HCT116 (cell line): Measurements from ENCODE around the gene NDUFAF2. TPM values are rescaled to one million over a fixed set of nuclear protein-coding genes. Genes with fewer than 3 reads are reported as not detected.

Experiments used
- ATAC-seq: fragments of 200-7000 bp; cut with Tn5 transposase; 2 replicates; pipeline ENCODE4 v1.9.1; 2020; ENCODE audit warnings: mild to moderate bottlenecking, moderate library complexity
- BruUV-seq: library from RNA; stranded (reverse); fragments of 400-500 nt; replicated peaks from 2 replicates; lab custom pipeline; 2021; lab: Mats Ljungman, UMichigan
- CTCF ChIA-PET: fragments of 300-600 bp; sonication (Branson Sonifier 250); formaldehyde crosslinking; loops from one replicate; lab custom pipeline; 2021; ENCODE audit warnings: antibody characterized with exemption; lab: Charles Lee
- POLR2A ChIA-PET: fragments of 300-600, 350-600 bp; sonication (Branson Sonifier 250); formaldehyde crosslinking; loops from one replicate; lab custom pipeline; 2021; ENCODE audit warnings: antibody characterized with exemption; lab: Charles Lee
- RAD21 ChIA-PET, 2 experiments: fragments of 300-600 bp; sonication (Branson Sonifier 250); formaldehyde crosslinking; loops; one replicate each; lab custom pipeline; 2023; ENCODE audit warnings: low total read pairs in 2 of 2; ENCODE audit not compliant: uncharacterized antibody in 2 of 2, unreplicated experiment in 2 of 2, low non-redundant PET in 1 of 2; lab: Charles Lee
- DNase-seq: peaks from one replicate; pipeline ENCODE4 v3.0.0-alpha.2; 2010; ENCODE audit warnings: low read depth, low spot score
- H2AFZ ChIP-seq: fragments of 200-600 bp; shearing (Covaris generic), sonication (generic); 2 replicates; pipeline ENCODE4 v1.6.1; 2017; ENCODE audit warnings: low read depth, mixed run types, mixed read lengths, antibody characterized with exemption, low read length; ENCODE audit not compliant: poor library complexity, severe bottlenecking
- H3K27ac ChIP-seq: 2 replicates; pipeline ENCODE4 v1.5.1; 2012; ENCODE audit warnings: low read depth, low read length
- H3K27me3 ChIP-seq: fragments of 200-600 bp; sonication (generic); 2 replicates; pipeline ENCODE4 v1.6.1; 2016; ENCODE audit warnings: mixed run types, low read length, mixed read lengths; ENCODE audit not compliant: insufficient read depth
- H3K36me3 ChIP-seq, 2 experiments: fragments of 200-500 bp in 1 of 2; fragments of 200-600 bp in 1 of 2; sonication (Bioruptor generic) in 1 of 2; sonication (generic) in 1 of 2; 2 replicates each; pipeline versions ENCODE4 v1.5.1 to v1.6.1; 2014 to 2016; ENCODE audit warnings: low read length in 2 of 2, inconsistent platforms in 1 of 2, mixed read lengths in 1 of 2, mixed run types in 1 of 2; ENCODE audit not compliant: insufficient read depth in 2 of 2, control insufficient read depth in 1 of 2
- H3K4me1 ChIP-seq, 2 experiments: fragments of 200-600 bp in 1 of 2; sonication (generic) in 1 of 2; 2 replicates each; pipeline versions ENCODE4 v1.5.1 to v1.6.1; 2012 to 2017; ENCODE audit warnings: low read length in 2 of 2, inconsistent platforms in 1 of 2, mild to moderate bottlenecking in 1 of 2, mixed read lengths in 1 of 2, mixed run types in 1 of 2, moderate library complexity in 1 of 2; ENCODE audit not compliant: insufficient read depth in 2 of 2, control insufficient read depth in 1 of 2
- H3K4me2 ChIP-seq: fragments of 200-600 bp; sonication (generic); 2 replicates; pipeline ENCODE4 v1.6.1; 2017; ENCODE audit warnings: mixed run types, low read length, mixed read lengths
- H3K4me3 ChIP-seq, 2 experiments: fragments of 200-600 bp in 1 of 2; sonication (generic) in 1 of 2; replicated peaks in 1 of 2; 2 replicates each; pipeline ENCODE4 v1.5.1; 2011 to 2016; ENCODE audit warnings: low read length in 2 of 2, control low read depth in 1 of 2, low read depth in 1 of 2, mild to moderate bottlenecking in 1 of 2, mixed read lengths in 1 of 2, mixed run types in 1 of 2
- H3K79me2 ChIP-seq: fragments of 200-600 bp; sonication (generic); 2 replicates; pipeline ENCODE4 v1.6.1; 2017; ENCODE audit warnings: mild to moderate bottlenecking, mixed run types, low read length, moderate library complexity, mixed read lengths; ENCODE audit not compliant: insufficient read depth
- H3K9ac ChIP-seq: fragments of 200-600 bp; sonication (generic); 2 replicates; pipeline ENCODE4 v1.6.1; 2016; ENCODE audit warnings: low read length, mixed read lengths
- H3K9me2 ChIP-seq: fragments of 200-600 bp; sonication (generic), shearing (Covaris generic); 2 replicates; pipeline ENCODE4 v1.6.1; 2017; ENCODE audit warnings: mixed run types, mild to moderate bottlenecking, moderate library complexity; ENCODE audit not compliant: insufficient read depth
- H3K9me3 ChIP-seq, 2 experiments: fragments of 200-500 bp in 1 of 2; fragments of 200-600 bp in 1 of 2; sonication (Bioruptor generic) in 1 of 2; sonication (generic) in 1 of 2; 2 replicates each; pipeline ENCODE4 v1.6.1; 2014 to 2017; ENCODE audit warnings: low read length in 2 of 2, mixed read lengths in 2 of 2, inconsistent platforms in 1 of 2, low read depth in 1 of 2, mild to moderate bottlenecking in 1 of 2, mixed run types in 1 of 2, moderate library complexity in 1 of 2; ENCODE audit not compliant: control insufficient read depth in 1 of 2, insufficient read depth in 1 of 2
- H4K20me1 ChIP-seq: fragments of 200-600 bp; sonication (generic), shearing (Covaris generic); 2 replicates; pipeline ENCODE4 v1.6.1; 2017; ENCODE audit warnings: mixed run types, mild to moderate bottlenecking, moderate library complexity; ENCODE audit not compliant: insufficient read depth
- CBX3 ChIP-seq: IDR thresholded peaks from 2 replicates; pipeline ENCODE4 v1.6.1; 2012; ENCODE audit warnings: low read depth
- CEBPB ChIP-seq: IDR thresholded peaks from 2 replicates; pipeline ENCODE4 v1.6.1; 2012; ENCODE audit warnings: low read depth
- CTCF ChIP-seq, 3 experiments: fragments of 200-600 bp in 1 of 3; sonication (generic) in 1 of 3; IDR thresholded peaks in 2 of 3; conservative IDR thresholded peaks in 1 of 3; 2 replicates each; pipeline ENCODE4 v1.5.1; 2012 to 2017; ENCODE audit warnings: low read depth in 2 of 3, low read length in 2 of 3, antibody characterized with exemption in 1 of 3, borderline replicate concordance in 1 of 3, control low read depth in 1 of 3, mild to moderate bottlenecking in 1 of 3, mixed read lengths in 1 of 3, mixed run types in 1 of 3, moderate library complexity in 1 of 3; ENCODE audit not compliant: insufficient read depth in 1 of 3
- EGR1 ChIP-seq: IDR thresholded peaks from 2 replicates; pipeline ENCODE4 v1.6.1; 2012; ENCODE audit warnings: low read depth
- ELF1 ChIP-seq: IDR thresholded peaks from 2 replicates; pipeline ENCODE4 v1.6.1; 2012; ENCODE audit warnings: low read depth, borderline replicate concordance
- EZH2 ChIP-seq: fragments of 200-600 bp; sonication (generic); IDR thresholded peaks from 2 replicates; pipeline ENCODE4 v1.6.1; 2017; ENCODE audit warnings: antibody characterized with exemption, mixed run types
- FOSL1 ChIP-seq: IDR thresholded peaks from 2 replicates; pipeline ENCODE4 v1.6.1; 2012; ENCODE audit warnings: low read depth
- MAX ChIP-seq: IDR thresholded peaks from 2 replicates; pipeline ENCODE4 v1.6.1; 2012
- POLR2AphosphoS5 ChIP-seq: IDR thresholded peaks from 2 replicates; pipeline ENCODE4 v1.6.1; 2011; ENCODE audit warnings: mild to moderate bottlenecking, low read depth, low read length, moderate library complexity
- REST ChIP-seq: IDR thresholded peaks from 2 replicates; pipeline ENCODE4 v1.6.1; 2012; ENCODE audit warnings: low read depth
- SRF ChIP-seq: IDR thresholded peaks from 2 replicates; pipeline ENCODE4 v1.6.1; 2012; ENCODE audit warnings: low read depth
- YY1 ChIP-seq: IDR thresholded peaks from 2 replicates; pipeline ENCODE4 v1.6.1; 2011; ENCODE audit warnings: low read length, low read depth, moderate library complexity, mild to moderate bottlenecking; ENCODE audit not compliant: insufficient replicate concordance; ENCODE audit errors: extremely low read depth
- ZBTB33 ChIP-seq: IDR thresholded peaks from 2 replicates; pipeline ENCODE4 v1.6.1; 2011; ENCODE audit warnings: mild to moderate bottlenecking, low read length, moderate library complexity; ENCODE audit not compliant: insufficient replicate concordance; ENCODE audit errors: extremely low read depth
- ZFX ChIP-seq: fragments of 450-650 bp; IDR thresholded peaks from 2 replicates; pipeline ENCODE4 v1.6.1; 2017
- ZNF274 ChIP-seq: fragments of 200-500 bp; sonication (Bioruptor generic); IDR thresholded peaks from 2 replicates; pipeline ENCODE4 v1.6.1; 2014; ENCODE audit warnings: mild to moderate bottlenecking, low read depth, low read length, inconsistent platforms
- intact Hi-C: fragments of 100-400 bp; cut with micrococcal nuclease; formaldehyde crosslinking; loops from 2 replicates; pipeline ENCODE4 v1.10.0; 2022
- total RNA-seq: library from RNA; stranded (reverse); gene quantifications from one replicate; pipeline ENCODE4 v1.2.1, GENCODE V29; 2021; ENCODE audit not compliant: unreplicated experiment

The NDUFAF2 gene
- total RNA-seq, 1 experiment from 2014 or later = 36.9 TPM

- H3K27ac ChIP-seq = no peak overlapping the region
Observed at GRCh38 chr5:61142811-61143210, 197.8 kb downstream of the NDUFAF2 start.

More at GRCh38 chr5:61142811-61143210, 197.8 kb downstream of the NDUFAF2 start:
- ChIA-PET POLR2A (no interaction called here), RAD21 (no interaction called here), CTCF (no interaction called here)
- TF ChIP-seq FOSL1 (no peak), REST (no peak), CEBPB (no peak), ZNF274 (no peak), ZFX (no peak), ELF1 (no peak), POLR2AphosphoS5 (no peak), YY1 (no peak), CTCF (IDR thresholded peaks at IDR 0.05 in 2 of 3, conservative IDR thresholded peaks at IDR 0.05 in 1 of 3; ENCODE audit: borderline replicate concordance in 1 of 3, insufficient read depth in 1 of 3, low read depth in 2 of 3, low read length in 2 of 3) (no peak), CBX3 (no peak), MAX (no peak), EGR1 (no peak), ZBTB33 (no peak), EZH2 (no peak), SRF (no peak)
- H4K20me1 ChIP-seq = no peaks in the 10 kb centered on the region
- H2AFZ ChIP-seq = no peak overlapping the region
- no peaks in the 10 kb centered on the region for H3K36me3 ChIP-seq
- DNase-seq (no peak), ATAC-seq (no peak)
- H3K79me2 ChIP-seq = no peaks in the 10 kb centered on the region
- H3K27me3 ChIP-seq = no peaks in the 10 kb centered on the region
- no peak overlapping the region for H3K4me3 ChIP-seq
- H3K4me1 ChIP-seq = no peaks in the 10 kb centered on the region
- H3K9ac ChIP-seq = no peak overlapping the region
- no peaks in the 10 kb centered on the region for H3K9me3 ChIP-seq
- intact Hi-C loops = no loop called here
- no peak overlapping the region for H3K4me2 ChIP-seq
- BruUV-seq = no TSS peak
- no peaks in the 10 kb centered on the region for H3K9me2 ChIP-seq
